ENCODE results near the gene SPON1. TPM values are rescaled to one million over a fixed set of nuclear protein-coding genes. Genes with fewer than 3 reads are reported as not detected.

The SPON1 gene
- total and polyA plus RNA-seq, 2 of the 8 experiments (the other 6 are each of a cell fraction or from before 2014, with no cell fraction given) = 1.5 to 5.4 TPM

- TF ChIP-seq JUND (IDR thresholded peaks at IDR 0.05; ENCODE audit: low read length) = no peak
- TF ChIP-seq KDM1A (IDR thresholded peaks at IDR 0.05; ENCODE audit: borderline replicate concordance, low read length) = no peak
- TF ChIP-seq FOSL1 (IDR thresholded peaks at IDR 0.05; ENCODE audit: insufficient read depth, low read depth, low read length) = no peak
Observed at GRCh38 chr11:13939961-13940906, 22.3 kb upstream of the SPON1 start (continued).
